Bronchial epithelial cell (primary cell): ENCODE results near the gene HYLS1. TPM values are rescaled to one million over a fixed set of nuclear protein-coding genes. Genes with fewer than 3 reads are reported as not detected.
A peak's percentile ranks its signal among the peaks of the same experiment; 100 is the strongest.
"Not testable (repeated sequence)": the region's sequence is repeated elsewhere in the genome, so short reads cannot be mapped to it uniquely, and the experiment has no call there.

ENCODE experiments used
- DNase-seq: peaks from one replicate; pipeline ENCODE4 v3.0.0-alpha.2; 2010; ENCODE audit warnings: low read depth
- FAIRE-seq: peaks from 2 replicates; lab custom pipeline; 2011; peaks lifted over from hg19 to GRCh38; lab: Jason Lieb, UNC
- H3K27me3 ChIP-seq: 2 replicates; pipeline ENCODE4 v1.5.1; 2011; ENCODE audit warnings: low read length; ENCODE audit not compliant: control insufficient read depth, insufficient read depth
- H3K36me3 ChIP-seq: 2 replicates; pipeline ENCODE4 v1.5.1; 2011; ENCODE audit warnings: low read length; ENCODE audit not compliant: control insufficient read depth, insufficient read depth
- H3K4me3 ChIP-seq: 2 replicates; pipeline ENCODE4 v1.5.1; 2011; ENCODE audit warnings: mild to moderate bottlenecking, low read depth, low read length, control low read depth
- CTCF ChIP-seq: IDR thresholded peaks from 2 replicates; pipeline ENCODE4 v1.5.1; 2011; ENCODE audit warnings: mild to moderate bottlenecking, moderate library complexity, low read length, control low read depth, inconsistent platforms; ENCODE audit not compliant: insufficient read depth, severe bottlenecking
- total RNA-seq: library from RNA; depleted of rRNA; stranded (reverse); fragments of >200 nt; gene quantifications from 2 replicates; pipeline ENCODE4 v1.2.1, GENCODE V29; 2014

HYLS1 gene
- 2.9 and 3.5 TPM in 2 replicates for total RNA-seq

- H3K4me3 ChIP-seq: peak within 1 kb of the TSS; percentile 94
- FAIRE-seq (no peak), DNase-seq (peak; percentile 92)
- H3K27me3 ChIP-seq: no peaks in the 10 kb centered on the region
- TF ChIP-seq CTCF: peak; percentile 26
- H3K36me3 ChIP-seq: no peaks in the 10 kb centered on the region
Observed at GRCh38 chr11:125887373-125888324, at the start of gene HYLS1. Gene HYLS1 (plus strand): TSS chr11:125887668. CDS start chr11:125899369, 11,701 bp downstream.

GRCh38 chr11:125842321-125842948 lies 45.0 kb upstream of the HYLS1 start:
- DNase-seq (no peak), FAIRE-seq (no peak)
- no peak for TF ChIP-seq CTCF
- Histone ChIP-seq H3K27me3 (no peaks in the 10 kb centered on the region), H3K4me3 (no peak overlapping the region), H3K36me3 (no peaks in the 10 kb centered on the region)

- H3K36me3 ChIP-seq: no peaks in the 10 kb centered on the region
Observed at GRCh38 chr11:125846188-125846587, 41.3 kb upstream of the HYLS1 start.

GRCh38 chr11:125857670-125858069 lies 29.8 kb upstream of the HYLS1 start:
- not testable (repeated sequence) for H3K27me3 ChIP-seq, H3K4me3 ChIP-seq, DNase-seq, H3K36me3 ChIP-seq, FAIRE-seq

More at GRCh38 chr11:125846188-125846587, 41.3 kb upstream of the HYLS1 start:
- no peaks in the 10 kb centered on the region for H3K27me3 ChIP-seq
- TF ChIP-seq CTCF: no peak
- no peak for DNase-seq
- H3K4me3 ChIP-seq: no peak overlapping the region
- no peak for FAIRE-seq

GRCh38 chr11:125862786-125863185 lies 24.7 kb upstream of the HYLS1 start:
- not testable (repeated sequence) for H3K36me3 ChIP-seq, DNase-seq, FAIRE-seq, H3K4me3 ChIP-seq, H3K27me3 ChIP-seq

- FAIRE-seq, H3K27me3 ChIP-seq, H3K4me3 ChIP-seq, DNase-seq, H3K36me3 ChIP-seq: not testable (repeated sequence)
Observed at GRCh38 chr11:125865354-125865753, 22.1 kb upstream of the HYLS1 start.

- FAIRE-seq (no peak), DNase-seq (no peak)
- Histone ChIP-seq H3K27me3 (no peaks in the 10 kb centered on the region), H3K4me3 (no peak overlapping the region), H3K36me3 (no peaks in the 10 kb centered on the region)
- no peak for TF ChIP-seq CTCF
Observed at GRCh38 chr11:125869521-125869920, 17.9 kb upstream of the HYLS1 start.
